GM19395 (cell line): ENCODE measurements around the gene SULT1C3.

Experiments used
- ATAC-seq: cut with Tn5 transposase; IDR thresholded peaks from one replicate; pipeline ENCODE4 v1.9.1; 2021; ENCODE audit warnings: mild to moderate bottlenecking, moderate library complexity; ENCODE audit not compliant: unreplicated experiment

Gene SULT1C3

GRCh38 chr2:108301558-108301957 lies 61.8 kb downstream of the SULT1C3 start:
- no peak for ATAC-seq

GRCh38 chr2:108304975-108305374 lies 65.2 kb downstream of the SULT1C3 start:
- ATAC-seq = peak; percentile 55

GRCh38 chr2:108305901-108306300 lies 66.1 kb downstream of the SULT1C3 start:
- no peak for ATAC-seq

- ATAC-seq = no peak
These were observed 70.1 kb downstream of the SULT1C3 start for GRCh38 chr2:108309903-108310302.
